NOMO-1 treated with dmso at 0.1 percent for 144 hours (cell line): ENCODE data around the gene BBS10.
"Not testable (repeated sequence)": the region's sequence is repeated elsewhere in the genome, so short reads cannot be mapped to it uniquely, and the experiment has no call there.

Experiments
- DNase-seq: peaks from one replicate; lab custom pipeline; 2025; ENCODE audit not compliant: unreplicated experiment; lab: John Stamatoyannopoulos, UW

BBS10 gene

DNA sequence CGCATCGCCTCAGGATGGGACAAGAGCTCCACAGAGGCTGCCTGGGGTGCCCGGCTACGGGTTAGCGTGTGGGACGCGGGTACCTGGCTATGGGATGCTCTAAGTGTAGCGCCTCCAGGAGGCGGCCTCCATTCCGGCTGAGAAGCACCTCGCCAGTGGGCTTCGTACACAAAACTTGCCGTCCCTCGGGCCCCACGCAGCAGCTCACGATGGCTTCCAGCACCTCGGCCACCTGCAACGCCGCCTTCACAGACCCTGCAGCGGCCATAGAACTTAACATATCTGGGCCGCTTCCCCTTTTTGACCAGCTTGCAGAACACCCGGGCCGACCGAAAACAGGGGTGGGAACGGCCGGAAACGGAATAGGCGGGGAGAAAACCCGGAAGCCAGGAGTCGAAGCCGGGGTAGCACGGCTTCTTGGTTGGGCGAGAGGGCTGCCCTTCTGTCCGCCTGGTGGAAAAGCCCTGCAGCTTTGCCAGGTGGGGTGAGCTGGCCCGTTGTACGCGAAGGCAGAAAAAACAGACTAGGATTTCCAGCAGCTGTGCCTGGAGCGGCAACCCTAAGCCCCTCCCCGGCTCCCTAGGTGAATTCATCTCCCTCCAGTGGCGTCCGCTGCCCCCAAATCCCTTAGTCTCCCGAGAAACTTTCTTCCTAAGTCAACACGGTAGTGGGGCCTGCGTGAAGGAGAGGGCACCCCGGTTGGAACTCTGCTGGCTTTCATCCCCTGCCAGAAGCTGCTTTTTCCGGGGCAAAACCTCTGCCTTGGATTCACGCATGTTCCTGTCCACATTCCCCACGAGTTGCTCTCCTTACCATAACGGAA lies at the start of gene BBS10:
BBS10 (minus strand) TSS at position 337 of the 823 bp plus-strand sequence; CDS start at position 280, 57 bp downstream.
- DNase-seq, result peak; percentile 93

DNA sequence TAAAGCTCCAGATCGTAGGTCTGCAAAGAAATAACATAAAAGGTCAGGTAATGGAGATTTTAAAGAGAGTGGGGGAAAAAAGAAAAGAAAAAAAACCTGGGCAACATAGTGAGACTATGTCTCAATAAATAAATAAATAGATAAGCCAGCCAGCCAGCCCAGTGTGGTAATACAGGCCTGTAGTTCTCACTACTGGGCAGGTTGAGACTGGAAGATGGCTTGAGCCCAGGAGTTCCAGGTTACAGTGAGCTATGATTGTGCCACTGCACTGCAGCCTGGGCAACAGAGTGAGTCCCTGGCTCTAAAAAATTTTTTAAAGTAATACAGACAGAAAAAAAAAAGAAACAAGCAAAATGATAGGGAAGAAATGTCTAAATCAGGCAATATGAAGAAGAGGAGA lies 43.2 kb upstream of the BBS10 start:
- DNase-seq, result no peak

DNA sequence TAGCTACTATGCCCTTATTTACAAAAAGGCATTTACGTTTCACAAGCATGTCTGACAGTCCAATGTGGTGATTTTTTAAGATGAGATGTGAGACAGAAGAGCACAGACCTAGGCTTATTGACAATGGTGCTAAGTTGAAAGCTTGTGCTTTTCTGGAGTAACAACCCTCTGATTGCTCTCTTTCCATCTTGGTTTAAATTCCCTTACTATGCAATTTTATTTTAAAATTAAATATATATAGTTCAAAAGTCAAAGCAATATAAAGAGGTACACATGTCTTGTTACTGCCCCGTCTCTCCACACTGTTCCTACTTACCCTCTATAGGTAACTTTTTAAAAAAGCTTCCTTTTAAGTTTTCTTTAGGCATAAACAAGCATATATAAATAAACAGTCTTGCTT lies 39.4 kb upstream of the BBS10 start:
- DNase-seq, result no peak

DNA sequence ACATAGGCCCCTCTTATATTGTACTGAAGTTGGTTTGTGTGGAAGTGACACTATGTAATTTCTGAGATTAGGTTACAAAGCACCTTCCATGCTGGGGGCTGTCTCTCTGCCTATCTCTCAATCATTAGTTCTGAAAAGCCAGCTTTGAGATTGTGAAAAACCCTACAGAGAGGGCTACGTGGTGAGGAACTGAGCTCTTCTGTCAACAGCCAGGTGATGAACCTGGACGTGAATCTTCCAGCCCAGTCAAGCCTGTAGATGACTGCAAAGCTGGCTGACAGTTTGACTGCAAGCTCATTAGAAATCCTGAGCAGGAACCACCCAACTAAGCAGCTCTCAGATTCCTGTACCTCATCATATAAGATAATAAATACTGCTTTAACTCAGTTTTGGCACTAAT lies 36.3 kb upstream of the BBS10 start:
- DNase-seq, result no peak

DNA sequence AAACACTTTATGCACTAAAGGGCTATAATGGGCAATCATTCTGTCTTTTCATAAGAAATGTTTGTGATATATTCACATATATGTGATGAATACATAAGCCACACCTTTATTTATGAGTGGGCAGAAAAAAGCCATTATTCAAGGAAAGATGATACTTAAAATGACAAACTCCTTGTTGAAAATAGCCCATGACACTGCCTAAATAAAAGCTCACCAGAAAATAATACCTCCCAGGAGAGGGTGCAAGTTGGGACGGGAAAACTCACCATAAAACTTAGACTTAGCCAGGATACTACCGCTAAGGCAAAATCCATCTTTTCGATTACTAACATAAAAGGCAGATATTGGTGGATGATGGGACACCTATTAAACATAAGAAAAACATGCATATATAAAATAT lies 35.8 kb upstream of the BBS10 start:
- no peak for DNase-seq

DNA sequence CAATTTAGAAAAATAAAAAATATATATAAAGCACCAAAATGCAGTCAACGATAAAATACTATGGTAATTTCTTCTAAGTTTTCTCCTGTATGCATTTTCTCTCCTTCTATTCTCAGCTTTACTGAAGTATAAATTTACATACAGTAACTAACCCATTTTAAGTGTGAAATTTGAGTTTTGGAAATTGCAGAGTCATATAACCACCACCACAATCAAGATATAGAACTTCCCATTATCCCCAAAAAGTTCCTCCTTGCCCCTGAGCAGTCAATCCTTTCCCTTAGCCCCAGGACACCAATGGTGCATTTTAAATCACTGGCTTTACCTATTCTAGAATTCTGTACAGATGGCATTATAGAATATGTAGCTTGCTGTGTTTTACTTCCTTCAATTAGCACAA lies 31.0 kb upstream of the BBS10 start:
- no peak for DNase-seq

DNA sequence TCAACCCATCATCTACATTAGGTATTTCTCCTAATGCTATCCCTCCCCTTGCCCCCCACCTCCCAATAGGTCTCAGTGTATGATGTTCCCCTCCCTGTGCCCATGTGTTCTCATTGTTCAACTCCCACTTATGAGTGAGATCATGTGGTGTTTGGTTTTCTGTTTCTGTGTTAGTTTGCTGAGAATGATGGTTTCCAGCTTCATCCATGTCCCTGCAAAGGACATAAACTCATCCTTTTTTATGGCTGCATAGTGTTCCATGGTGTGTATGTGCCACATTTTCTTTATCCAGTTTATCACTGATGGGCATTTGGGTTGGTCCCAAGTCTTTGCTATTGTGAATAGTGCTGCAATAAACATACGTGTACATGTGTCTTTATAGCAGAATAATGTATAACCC lies 28.7 kb upstream of the BBS10 start:
- DNase-seq, result not testable (repeated sequence)

DNA sequence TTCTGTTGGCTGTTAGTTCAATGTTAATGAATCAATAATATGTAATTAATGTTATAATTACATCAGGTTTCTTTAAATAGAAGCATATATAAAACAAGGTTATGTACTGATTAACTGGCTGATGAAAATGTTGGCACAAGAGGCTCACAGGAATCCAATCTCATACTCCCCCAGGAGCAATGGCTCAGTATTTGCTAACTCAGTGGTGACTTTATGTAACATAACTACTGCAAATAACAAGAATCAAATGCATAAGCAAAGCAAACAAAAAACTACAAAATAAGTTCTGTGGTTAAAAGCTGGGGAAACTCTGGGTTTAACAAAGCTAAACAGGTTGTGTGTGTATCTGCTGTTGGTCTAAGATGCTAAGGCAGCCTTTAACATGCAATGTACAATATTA lies 27.7 kb upstream of the BBS10 start:
- DNase-seq, result no peak

DNA sequence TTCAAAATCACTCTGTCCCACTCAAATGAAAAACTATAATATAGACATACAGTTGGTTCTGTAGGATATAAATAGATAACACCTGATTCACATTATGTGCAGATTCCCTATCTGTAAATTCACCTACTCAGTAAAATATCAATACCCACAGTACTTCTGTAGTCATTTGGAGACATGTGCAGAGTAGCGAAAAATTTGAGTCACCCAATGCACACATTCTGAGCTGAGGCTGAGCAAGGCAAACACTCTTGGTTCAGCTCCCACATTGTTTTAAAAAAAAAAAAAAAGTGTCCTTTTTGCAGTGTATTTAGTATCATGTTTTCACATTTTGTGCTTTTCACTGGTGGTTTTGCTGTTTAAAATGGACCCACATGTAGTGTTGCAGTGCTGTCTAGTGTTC lies 27.3 kb upstream of the BBS10 start:
- DNase-seq, result no peak

DNA sequence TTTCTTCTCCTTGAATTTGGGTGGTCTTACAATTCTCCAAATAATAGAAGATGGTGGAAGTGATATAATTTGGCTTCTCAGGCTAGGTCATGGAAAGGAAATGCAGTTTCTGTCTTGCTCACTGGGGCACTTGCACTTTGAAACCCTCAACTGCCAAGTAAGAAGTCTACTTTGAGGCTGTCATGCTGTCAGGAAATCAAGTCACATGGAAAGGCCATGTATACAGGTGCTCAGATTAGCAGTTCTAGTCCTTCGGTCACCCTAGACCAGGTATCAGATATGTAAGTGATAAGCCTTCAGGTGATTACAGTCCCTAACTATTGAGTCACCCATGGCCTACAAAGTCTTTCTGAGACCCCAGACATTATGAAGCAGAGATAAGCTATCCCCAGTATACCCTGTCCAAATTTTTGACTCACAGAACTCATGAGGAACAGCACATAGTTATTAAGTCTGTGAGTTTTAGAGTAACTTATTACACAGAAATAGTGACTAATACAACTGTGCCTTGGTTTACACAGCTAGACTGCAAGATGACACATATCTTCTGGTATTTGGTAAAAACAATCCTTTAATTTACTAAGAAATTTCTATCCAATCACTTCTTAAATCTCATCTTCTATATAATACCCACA lies 26.3 kb upstream of the BBS10 start:
- DNase-seq, result no peak

DNA sequence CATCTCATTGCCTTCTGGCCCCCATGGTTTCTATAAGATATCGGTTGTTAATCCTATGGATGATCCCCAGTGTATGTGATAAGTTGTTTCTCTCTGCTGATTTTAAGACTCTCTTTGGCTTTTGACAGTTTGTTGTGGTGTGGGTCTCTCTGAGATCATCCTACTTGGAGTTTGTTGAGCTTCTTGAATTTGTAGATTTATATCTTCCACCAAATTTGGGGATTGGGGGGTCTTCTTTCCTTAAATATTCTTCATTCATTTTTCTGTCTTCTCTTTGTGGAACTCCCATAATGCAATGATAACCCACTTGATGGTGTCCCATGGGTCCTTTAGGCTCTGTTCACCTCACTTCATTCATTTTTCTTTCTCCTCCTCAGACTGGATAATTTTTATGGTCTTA lies 20.0 kb upstream of the BBS10 start:
- no peak for DNase-seq

DNA sequence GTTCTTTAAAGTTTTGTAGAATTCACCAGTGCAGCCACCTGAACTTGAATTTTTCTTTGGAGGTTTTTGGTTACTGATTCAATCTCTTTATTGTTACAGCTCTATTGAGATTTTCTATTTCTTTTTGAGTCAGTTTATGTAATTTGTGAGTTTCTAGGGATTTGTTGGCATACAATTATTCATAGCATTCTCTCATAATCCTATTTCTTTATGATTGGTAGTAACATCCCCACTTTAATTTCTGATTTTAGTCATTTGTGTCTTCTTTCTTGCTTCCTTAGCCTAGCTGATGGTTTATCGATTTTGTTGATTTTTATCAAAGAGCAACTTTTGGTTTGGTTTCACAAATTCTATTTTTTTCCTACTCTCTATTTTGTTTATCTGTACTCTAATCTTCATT lies 17.9 kb upstream of the BBS10 start:
- DNase-seq, result no peak

DNA sequence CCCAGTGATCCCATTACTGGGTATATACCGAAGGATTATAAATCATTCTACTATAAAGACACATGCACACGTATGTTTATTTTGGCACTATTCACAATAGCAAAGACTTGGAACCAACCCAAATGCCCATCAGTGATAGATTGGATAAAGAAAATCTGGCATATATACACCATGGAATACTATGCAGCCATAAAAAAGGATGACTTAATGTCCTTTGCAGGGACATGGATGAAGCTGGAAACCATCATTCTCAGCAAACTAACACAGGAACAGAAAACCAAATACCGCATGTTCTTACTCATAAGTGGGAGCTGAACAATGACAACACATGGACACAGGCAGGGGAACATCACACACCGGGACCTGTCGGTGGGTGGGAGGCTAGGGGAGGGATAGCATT lies 15.9 kb upstream of the BBS10 start:
- not testable (repeated sequence) for DNase-seq

DNA sequence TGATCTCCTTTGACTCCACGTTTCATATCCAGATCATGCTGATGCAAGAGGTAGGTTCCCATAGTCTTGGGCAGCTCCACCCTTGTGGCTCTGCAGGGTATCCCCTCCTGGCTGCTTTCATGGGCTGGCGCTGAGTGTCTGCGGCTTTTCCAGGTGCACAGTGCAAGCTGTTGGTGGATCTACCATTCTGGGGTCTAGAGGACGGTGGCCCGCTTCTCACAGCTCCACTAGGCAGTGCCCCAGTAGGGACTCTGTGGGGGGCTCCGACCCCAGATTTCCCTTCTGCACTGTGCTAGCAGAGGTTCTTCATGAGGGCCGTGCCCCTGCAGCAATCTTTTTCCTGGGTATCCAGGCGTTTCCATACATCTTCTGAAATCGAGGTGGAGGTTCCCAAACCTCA lies 12.1 kb upstream of the BBS10 start:
- no peak for DNase-seq

DNA sequence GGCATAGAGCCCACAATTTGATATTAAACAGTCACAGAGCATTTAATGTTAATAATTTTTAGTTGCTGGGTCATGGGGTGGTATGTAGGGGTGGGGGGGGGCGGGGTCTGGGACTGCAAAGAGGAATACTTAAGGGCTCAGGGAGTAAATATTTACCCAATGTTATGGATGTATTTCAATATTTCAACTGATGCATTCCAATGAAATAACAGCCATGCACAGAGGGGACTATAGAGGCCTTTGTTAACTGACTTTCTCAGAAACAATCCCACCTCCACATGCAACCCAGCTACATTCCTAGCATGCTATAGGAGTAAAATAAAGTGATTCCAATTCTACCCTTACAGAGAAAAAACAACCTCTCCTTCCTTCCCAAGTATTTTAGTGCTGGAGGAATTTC lies 7.9 kb upstream of the BBS10 start:
- no peak for DNase-seq

DNA sequence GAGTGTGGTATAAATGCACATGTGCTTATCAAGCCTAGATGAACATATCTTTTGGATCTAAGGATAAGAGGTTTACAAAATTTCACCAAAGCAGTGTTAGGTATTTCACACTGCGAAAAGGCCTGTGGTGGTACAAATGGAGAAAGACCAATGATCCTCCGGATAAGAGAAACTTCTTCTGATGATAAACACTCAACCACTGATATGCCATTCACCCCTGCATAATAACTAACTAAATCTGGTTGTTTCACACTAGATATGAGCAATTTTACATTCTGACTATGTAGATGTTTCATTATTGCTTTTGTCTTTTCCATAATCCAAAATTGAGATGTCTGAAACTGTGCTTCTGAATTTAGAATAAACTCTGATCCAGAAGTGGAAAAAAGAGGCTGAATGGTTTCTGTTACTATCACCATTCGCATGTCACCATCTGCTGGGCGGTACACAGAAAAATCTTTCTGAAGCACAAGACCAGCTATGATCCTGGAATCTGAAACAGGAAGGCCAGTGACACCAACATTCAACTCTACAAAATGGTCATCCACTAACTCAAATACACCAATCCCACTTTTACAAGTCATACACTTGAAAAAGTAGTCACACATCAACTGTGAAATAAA lies 1.3 kb downstream of the BBS10 start:
- peak; percentile 22 for DNase-seq

DNA sequence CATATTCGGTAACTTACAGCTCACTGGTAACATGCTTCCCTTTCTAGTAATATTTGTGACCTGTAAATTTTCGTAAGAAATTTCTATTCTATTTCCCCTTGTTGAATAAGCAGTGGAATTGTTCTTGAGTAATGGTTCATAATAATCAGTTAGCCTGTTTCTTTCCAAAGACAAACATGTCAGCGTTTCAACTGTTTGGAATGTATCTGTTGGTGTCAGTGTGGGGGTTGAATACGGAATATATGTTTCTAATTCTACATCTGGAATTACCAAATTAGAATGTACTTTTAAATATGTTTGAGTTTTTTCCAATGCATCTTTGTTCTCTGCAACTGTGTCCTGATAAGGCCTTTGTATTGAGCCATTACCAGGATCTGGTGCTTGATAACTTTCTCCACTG lies 2.0 kb downstream of the BBS10 start:
- DNase-seq, result no peak

DNA sequence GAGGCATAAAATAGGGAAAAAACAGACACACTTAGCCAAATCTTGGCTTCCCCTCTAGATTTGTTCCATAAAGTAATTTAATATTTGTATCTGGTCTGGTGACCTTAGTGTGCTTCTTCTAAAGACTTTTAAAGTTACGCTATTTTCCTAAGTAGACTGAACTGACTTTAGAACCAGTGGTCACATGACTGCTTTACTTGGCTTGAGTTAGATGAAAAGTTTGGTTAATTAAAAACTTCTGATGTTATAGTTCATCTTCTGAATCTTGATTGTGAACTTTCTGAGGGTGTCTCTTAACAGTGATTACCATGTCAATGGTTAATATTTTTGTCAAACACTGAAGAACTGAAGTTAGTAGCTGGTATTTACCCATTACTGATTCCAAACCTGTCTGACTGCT lies 2.6 kb downstream of the BBS10 start:
- DNase-seq, result no peak

DNA sequence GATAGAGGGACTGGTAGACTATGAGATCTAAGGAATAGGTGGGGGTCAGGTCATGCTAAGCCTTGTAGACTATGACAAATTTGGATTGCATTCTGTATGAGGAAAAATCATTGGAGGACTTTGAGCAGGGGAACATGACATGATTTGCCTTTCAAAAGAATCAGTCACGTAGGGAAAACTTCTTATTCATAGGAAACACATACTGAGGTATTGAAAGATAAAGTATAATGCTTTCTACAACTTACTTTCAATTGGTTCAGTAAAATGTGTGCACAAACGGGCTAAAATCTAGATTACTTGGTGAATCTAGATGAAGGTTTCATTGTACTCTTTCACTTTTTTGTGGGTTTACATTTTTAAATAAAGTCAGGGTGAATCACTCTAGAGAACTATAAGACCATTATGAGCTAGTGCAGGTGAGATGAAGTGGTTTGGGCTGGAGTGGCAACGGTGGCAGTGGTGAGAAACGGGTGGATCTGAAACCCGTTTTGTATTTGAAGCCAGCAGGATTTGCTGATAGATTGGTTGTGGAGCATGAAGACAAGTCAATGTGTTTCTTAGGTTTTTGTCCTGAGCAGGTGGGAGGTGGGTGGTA lies 6.7 kb downstream of the BBS10 start:
- no peak for DNase-seq

DNA sequence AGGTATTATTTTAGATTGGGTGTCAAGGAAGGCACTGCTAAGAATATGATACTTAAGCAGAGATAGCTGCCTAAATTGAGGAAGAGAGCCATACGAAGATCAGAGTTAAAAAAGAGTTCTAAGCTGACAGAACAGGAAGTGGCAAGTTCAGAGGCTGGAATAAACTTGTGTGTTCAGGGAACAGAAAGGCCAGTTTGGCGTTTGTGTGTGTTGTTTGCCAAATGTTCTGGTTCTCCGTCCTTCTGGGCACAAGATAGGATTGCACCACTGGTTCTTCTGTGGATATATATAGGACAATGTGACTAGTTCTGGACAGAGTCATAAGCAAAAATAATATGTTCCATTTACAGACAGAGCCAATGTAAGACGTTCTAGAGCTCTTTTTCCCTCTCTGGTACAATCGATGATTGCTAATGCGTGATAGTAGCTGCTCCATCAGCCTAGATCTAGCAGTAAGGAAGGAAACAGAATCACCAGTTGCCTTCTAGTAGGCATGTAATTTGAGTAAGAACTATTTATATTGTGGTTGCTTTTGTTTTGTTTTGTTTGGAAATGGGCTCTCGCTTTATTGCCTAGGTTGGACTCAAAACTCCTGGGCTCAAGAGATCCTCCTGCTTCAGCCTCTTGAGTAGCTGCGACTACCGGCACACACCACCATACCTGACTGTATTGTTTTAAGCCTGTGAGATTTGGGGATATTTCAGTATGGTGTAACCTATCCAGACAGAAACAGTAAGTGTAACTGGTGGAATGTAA lies 7.4 kb downstream of the BBS10 start:
- DNase-seq, result no peak

DNA sequence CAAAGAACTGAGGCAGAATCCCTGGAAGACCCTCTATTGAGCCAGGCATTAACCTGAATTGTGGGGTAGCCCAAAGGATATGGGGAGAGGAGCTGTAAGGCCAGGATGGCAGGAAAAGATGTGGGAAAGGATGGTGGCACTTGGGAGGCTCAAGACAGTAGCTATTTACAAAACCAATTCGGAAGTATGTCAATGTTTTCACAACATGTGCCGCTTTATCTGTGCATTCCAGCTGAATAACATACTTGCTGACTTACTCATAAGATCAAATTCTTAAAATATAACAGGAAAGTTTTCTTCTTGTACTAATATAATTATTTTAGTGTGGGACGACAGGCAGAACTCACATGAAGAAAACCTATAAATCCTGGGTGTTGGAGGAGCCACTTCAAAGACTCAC lies 10.6 kb downstream of the BBS10 start:
- DNase-seq, result no peak
